Kidney capillary endothelial cell (primary cell): ENCODE measurements around the gene PRAMEF18.
"Not testable (repeated sequence)": the region's sequence is repeated elsewhere in the genome, so short reads cannot be mapped to it uniquely, and the experiment has no call there.

Experiments used
- DNase-seq: peaks from one replicate; pipeline ENCODE4 v3.0.0-alpha.2; 2018; ENCODE audit warnings: low spot score

PRAMEF18 gene

GRCh38 chr1:13201309-13201708 lies 24.6 kb downstream of the PRAMEF18 start, which contains the start of gene PRAMEF13:
TSS of gene PRAMEF13 (minus strand) at chr1:13201409. CDS start at chr1:13199589, 1,820 bp downstream.
- DNase-seq, result not testable (repeated sequence)
